IPS DF 6.9 (cell line): ENCODE results near the gene HIPK3.
"Not testable (repeated sequence)": the region's sequence is repeated elsewhere in the genome, so short reads cannot be mapped to it uniquely, and the experiment has no call there.

Experiments used
- DNase-seq: peaks from one replicate; pipeline ENCODE4 v3.0.0-alpha.2; 2013; ENCODE audit warnings: low read depth, low spot score
- H3K27ac ChIP-seq: one replicate; pipeline ENCODE4 v1.5.1; 2013; ENCODE audit warnings: low read length, control low read depth
- H3K27me3 ChIP-seq: 2 replicates; pipeline ENCODE4 v1.6.1; 2013; ENCODE audit warnings: mild to moderate bottlenecking, low read length; ENCODE audit not compliant: control insufficient read depth, insufficient read depth
- H3K36me3 ChIP-seq: 2 replicates; pipeline ENCODE4 v1.6.1; 2013; ENCODE audit warnings: low read length; ENCODE audit not compliant: control insufficient read depth, insufficient read depth
- H3K4me1 ChIP-seq: 2 replicates; pipeline ENCODE4 v1.6.1; 2013; ENCODE audit warnings: low read length; ENCODE audit not compliant: control insufficient read depth, insufficient read depth
- H3K4me3 ChIP-seq: 2 replicates; pipeline ENCODE4 v1.5.1; 2013; ENCODE audit warnings: mild to moderate bottlenecking, low read length
- H3K9me3 ChIP-seq: 2 replicates; pipeline ENCODE4 v1.6.1; 2013; ENCODE audit warnings: low read length, inconsistent platforms; ENCODE audit not compliant: control insufficient read depth, insufficient read depth
- WGBS: extraction: QIAGEN DNeasy Blood & Tissue Kit; methylation state at CpG from one replicate; pipeline ENCODE4 v1.1.7; 2013; ENCODE audit warnings: mixed read lengths, missing lambda C conversion rate; ENCODE audit not compliant: insufficient read length, insufficient coverage; 5-methylcytosine and 5-hydroxymethylcytosine counted together

Gene HIPK3

DNA sequence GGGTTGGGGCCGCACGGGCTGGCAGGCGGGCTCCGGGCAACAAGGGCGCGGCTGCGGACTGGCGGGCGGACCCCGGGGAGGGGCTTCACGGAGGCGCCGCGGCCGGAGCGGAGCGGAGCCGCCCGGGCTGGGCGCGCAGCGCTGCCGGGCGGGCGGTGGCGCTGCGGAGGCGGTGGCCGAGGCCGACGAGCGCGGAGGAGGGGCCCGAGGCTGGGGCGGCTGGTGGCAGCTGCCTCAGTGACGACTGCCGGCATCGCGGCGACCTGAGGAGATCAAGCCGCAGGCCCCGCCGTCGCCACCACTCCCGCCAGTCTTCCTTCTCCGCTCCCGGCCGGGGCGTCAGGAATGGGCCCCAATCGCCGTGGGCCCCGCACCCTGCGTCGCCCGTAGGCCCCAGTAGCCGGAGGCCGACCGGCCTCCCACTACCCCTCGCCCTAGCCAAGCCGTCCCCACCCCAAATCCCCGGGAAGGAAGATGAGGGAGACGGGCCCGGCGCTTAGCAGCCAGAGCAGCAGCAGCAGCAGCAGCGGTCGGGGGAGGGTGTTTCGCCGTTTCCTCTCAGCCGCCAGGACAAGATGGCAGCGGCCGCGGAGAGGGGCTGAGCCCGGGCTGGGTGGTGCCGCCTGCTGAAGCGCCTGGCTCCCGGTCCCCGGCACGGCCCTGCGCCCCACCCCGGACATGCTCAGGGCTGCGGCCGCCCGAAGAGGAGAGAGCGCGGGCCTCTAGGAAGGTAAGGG is at the start of gene HIPK3:
TSS of gene HIPK3 (plus strand) at position 222 of the 737 bp plus-strand sequence.
- H3K9me3 ChIP-seq = no peaks in the 10 kb centered on the region
- H3K4me1 ChIP-seq = no peaks in the 10 kb centered on the region
- H3K27ac ChIP-seq = no peak within 1 kb of the TSS
- H3K4me3 ChIP-seq = peak within 1 kb of the TSS; percentile 73
- H3K27me3 ChIP-seq = no peaks in the 10 kb centered on the region
- WGBS = no CpG with 5 or more reads among the region's 85 CpGs
- peak; percentile 16 for DNase-seq
- H3K36me3 ChIP-seq = no peaks in the 10 kb centered on the region

DNA sequence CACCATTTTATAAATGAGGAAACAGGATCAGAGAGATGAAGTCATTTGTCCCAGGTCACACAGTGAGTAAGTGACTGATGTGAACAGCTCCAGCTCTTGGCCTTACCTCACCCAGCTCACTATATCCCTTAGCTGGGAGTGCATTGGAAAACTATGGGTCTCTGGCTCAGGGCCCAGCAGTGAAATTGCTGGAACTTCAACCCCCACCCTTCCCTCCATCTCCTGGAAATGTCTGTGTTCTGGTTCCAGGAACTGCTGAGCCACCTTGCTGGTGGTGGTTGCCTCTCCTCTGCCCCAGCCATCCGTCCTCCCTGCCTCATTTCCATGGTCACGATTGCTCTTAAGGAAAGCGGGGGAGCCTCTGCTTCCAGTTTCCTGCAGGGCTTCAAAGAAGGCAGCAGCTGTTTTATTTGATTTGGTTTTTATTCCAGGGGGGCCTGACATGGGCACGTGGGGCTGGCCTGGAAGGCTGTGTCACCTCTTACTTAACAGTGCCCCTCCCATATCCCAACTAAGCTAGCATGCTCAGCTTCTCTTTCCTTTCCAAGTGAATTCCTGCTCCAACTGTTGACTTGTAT is 49.7 kb upstream of the HIPK3 start:
- no peaks in the 10 kb centered on the region for H3K36me3 ChIP-seq
- no peak for DNase-seq
- no peak overlapping the region for H3K27ac ChIP-seq
- H3K4me3 ChIP-seq = no peak overlapping the region
- no CpG with 5 or more reads among the region's 4 CpGs for WGBS
- no peaks in the 10 kb centered on the region for H3K9me3 ChIP-seq
- H3K4me1 ChIP-seq = no peaks in the 10 kb centered on the region
- H3K27me3 ChIP-seq = no peaks in the 10 kb centered on the region; the same call in 1 of the 2 replicates

DNA sequence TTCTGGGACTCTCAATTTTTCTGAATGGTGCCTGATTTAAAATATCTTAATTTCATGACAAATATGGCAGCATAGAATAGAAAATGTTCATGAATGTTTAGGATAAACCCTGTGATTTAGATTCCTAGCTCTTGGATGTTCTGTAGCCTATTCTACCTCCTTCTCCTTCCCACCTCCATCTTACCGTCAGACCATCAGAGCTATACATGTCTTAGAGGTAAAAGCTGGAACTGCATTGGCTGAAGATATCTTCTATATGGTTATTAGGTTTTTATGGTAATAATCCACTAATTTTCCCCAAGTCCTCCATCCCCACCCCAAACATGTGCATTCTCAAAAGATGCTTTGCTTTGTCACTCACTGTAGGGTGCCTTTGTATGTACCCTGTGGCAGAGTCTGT is 49.0 kb upstream of the HIPK3 start:
- WGBS = no CpG with 5 or more reads among the region's 1 CpG
- no peaks in the 10 kb centered on the region for H3K36me3 ChIP-seq
- H3K4me3 ChIP-seq = no peak overlapping the region
- no peaks in the 10 kb centered on the region; the same call in 1 of the 2 replicates for H3K27me3 ChIP-seq
- no peak for DNase-seq
- H3K9me3 ChIP-seq = no peaks in the 10 kb centered on the region
- H3K4me1 ChIP-seq = no peaks in the 10 kb centered on the region
- no peak overlapping the region for H3K27ac ChIP-seq

DNA sequence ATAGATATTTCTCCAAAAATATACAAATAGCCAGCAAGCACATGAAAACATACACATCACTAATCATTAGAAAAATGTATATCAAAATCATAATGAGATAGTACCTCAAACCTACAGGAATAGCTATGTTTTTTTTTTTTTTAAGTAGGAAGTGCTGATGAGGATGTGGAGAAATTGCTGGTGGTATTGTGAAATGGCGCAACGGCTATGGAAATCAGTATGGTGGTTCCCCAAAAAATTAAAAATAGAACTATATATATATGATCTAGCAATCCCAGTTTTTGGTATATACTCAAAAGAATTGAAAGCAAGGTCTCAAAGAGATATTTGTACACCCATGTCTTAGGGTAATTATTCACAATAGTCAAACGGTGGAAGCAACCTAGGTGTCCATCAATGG is 46.0 kb upstream of the HIPK3 start:
- Histone ChIP-seq H3K27ac (no peak overlapping the region), H3K27me3 (no peaks in the 10 kb centered on the region), H3K4me3 (no peak overlapping the region), H3K4me1 (no peaks in the 10 kb centered on the region), H3K36me3 (no peaks in the 10 kb centered on the region), H3K9me3 (no peaks in the 10 kb centered on the region)
- WGBS = no CpG with 5 or more reads among the region's 3 CpGs
- DNase-seq = no peak

DNA sequence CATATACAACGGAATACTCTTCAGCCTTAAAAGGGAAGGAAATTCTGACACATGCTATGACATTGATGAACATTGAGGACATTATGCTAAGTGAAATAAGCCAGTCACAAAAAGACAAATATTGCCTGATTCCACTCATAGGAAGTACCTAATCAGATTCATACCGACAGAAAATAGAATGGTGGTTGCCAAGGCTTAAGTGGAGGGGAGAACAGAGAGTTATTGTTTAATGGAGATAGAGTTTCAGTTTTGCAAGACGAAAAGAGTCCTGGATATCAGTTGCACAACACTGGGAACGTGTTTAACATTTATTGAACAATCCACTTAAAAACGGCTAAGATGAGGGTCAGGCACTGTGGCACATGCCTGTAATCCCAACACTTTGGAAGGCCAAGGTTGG is 45.6 kb upstream of the HIPK3 start:
- H3K4me1 ChIP-seq = no peaks in the 10 kb centered on the region
- H3K27ac ChIP-seq = no peak overlapping the region
- H3K9me3 ChIP-seq = no peaks in the 10 kb centered on the region
- no CpG with 5 or more reads among the region's 5 CpGs for WGBS
- no peak for DNase-seq
- no peak overlapping the region for H3K4me3 ChIP-seq
- no peaks in the 10 kb centered on the region for H3K27me3 ChIP-seq
- H3K36me3 ChIP-seq = no peaks in the 10 kb centered on the region

DNA sequence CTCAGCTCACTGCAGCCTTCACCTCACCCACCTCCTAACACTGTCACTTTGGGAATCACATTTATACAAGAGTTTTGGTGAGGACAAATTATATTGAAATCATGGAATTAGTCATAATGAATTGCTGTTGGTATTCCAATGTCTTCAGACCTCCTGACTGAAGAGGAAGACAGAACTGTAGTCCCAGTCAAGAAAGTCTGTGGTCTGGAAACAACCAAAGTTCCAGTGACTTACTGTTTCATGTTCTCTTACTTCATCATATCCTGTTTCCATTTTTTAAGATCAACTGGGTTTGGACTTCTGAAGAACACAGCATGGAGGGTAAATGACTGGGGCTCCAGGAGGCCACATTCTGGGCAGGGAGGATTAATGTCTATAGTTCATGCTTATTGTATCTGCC is 43.0 kb upstream of the HIPK3 start:
- Histone ChIP-seq H3K4me1 (no peaks in the 10 kb centered on the region), H3K27me3 (no peaks in the 10 kb centered on the region), H3K36me3 (no peaks in the 10 kb centered on the region), H3K27ac (no peak overlapping the region), H3K9me3 (no peaks in the 10 kb centered on the region), H3K4me3 (no peak overlapping the region)
- no peak for DNase-seq

DNA sequence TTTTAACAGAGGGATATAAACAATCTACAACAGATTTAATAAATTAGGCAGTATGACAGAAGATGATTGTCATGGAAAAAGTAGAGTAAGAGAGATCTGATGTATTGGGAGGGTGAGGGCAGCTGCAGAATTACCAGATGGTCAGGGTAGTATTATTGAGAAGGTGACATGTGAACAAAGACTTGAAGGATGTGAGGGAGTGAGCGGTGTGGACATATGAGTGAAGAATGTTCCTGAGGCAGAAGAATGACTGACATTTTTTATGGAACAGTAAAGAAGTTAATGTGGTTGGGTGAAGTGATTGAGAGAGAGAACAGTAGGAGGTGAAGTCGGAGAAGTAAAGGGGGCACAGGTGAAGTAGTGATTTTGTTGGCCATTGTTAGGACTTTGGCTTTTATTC is 42.4 kb upstream of the HIPK3 start:
- no peak overlapping the region for H3K27ac ChIP-seq
- no peak for DNase-seq
- no peaks in the 10 kb centered on the region for H3K4me1 ChIP-seq
- H3K4me3 ChIP-seq = no peak overlapping the region
- H3K9me3 ChIP-seq = no peaks in the 10 kb centered on the region
- no peaks in the 10 kb centered on the region for H3K27me3 ChIP-seq
- 100% methylated on average over 1 of the region's 2 CpGs for WGBS
- H3K36me3 ChIP-seq = no peaks in the 10 kb centered on the region

DNA sequence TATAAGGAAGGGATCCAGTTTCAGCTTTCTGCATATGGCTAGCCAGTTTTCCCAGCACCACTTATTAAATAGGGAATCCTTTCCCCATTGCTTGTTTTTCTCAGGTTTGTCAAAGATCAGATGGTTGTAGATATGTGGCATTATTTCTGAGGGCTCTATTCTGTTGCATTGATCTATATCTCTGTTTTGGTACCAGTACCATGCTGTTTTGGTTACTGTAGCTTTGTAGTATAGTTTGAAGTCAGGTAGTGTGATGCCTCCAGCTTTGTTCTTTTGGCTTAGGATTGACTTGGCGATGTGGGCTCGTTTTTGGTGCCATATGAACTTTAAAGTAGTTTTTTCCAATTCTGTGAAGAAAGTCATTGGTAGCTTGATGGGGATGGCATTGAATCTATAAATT is 40.5 kb upstream of the HIPK3 start:
- H3K4me1 ChIP-seq, H3K27ac ChIP-seq, H3K4me3 ChIP-seq, DNase-seq, H3K27me3 ChIP-seq, H3K9me3 ChIP-seq, H3K36me3 ChIP-seq: not testable (repeated sequence)
- no CpG with 5 or more reads among the region's 2 CpGs for WGBS

DNA sequence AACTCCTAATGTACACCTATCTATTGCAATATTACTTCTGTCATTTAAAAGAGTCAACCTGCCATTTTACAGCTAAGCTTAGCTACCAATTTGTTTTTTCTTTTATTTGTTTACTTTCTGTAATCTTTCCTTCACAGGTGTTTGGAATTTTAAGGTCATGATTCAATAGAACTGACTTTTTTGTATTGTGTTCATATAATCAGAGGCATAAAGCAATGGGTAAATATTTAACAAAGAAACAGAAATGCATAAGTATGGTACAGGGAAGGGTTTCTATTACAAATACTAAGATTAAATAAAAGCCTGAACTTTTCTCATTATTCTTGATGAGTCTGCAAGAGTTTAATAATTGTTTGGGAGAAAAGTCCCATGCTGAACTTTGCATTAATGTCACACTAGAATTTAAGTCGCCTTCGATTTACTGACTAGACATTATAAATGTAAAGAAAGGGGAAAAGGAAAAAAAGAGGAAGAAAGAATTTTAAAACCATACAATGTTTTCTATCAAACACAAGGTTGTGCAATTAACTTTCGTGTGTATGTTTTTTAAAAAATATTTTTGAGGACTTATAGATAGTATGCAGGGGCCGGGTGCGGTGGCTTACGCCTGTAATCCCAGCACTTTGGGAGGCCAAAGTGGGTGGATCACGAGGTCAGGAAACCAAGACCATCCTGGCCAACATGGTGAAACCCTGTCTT is 35.0 kb upstream of the HIPK3 start:
- no CpG with 5 or more reads among the region's 7 CpGs for WGBS
- no peaks in the 10 kb centered on the region for H3K4me1 ChIP-seq

DNA sequence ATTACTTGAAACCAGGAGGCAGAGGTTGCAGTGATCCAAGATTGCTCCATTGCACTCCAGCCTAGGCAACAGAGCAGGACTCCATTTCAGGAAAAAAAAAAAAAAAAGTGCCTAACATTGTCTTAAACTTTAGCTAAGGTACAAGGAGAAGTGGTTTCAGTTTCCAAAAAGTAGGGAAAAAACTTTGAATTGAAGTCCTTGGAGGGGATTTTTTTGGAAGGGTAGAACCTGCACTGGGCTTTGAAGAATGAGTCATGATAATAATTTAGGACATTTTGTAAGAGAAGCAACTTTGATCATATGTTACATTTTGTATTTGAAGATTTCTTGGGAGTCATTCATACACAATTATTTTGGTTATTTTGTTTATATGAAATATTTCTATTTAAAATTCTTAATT is 31.8 kb upstream of the HIPK3 start:
- Histone ChIP-seq H3K27me3 (no peaks in the 10 kb centered on the region), H3K4me1 (no peaks in the 10 kb centered on the region), H3K27ac (no peak overlapping the region), H3K4me3 (no peak overlapping the region), H3K36me3 (no peaks in the 10 kb centered on the region), H3K9me3 (no peaks in the 10 kb centered on the region)
- no peak for DNase-seq

More for the DNA sequence above, 35.0 kb upstream of the HIPK3 start:
- H3K36me3 ChIP-seq = no peaks in the 10 kb centered on the region
- H3K27me3 ChIP-seq = no peaks in the 10 kb centered on the region
- H3K9me3 ChIP-seq = no peaks in the 10 kb centered on the region
- no peak overlapping the region for H3K27ac ChIP-seq
- H3K4me3 ChIP-seq = no peak overlapping the region
- DNase-seq = no peak
